PC-9 (cell line): ENCODE results near the gene MICAL2. TPM values are rescaled to one million over a fixed set of nuclear protein-coding genes. Genes with fewer than 3 reads are reported as not detected.

Experiments used
- BruUV-seq: library from RNA; stranded (reverse); fragments of 400-500 nt; replicated peaks from 2 replicates; lab custom pipeline; 2021; lab: Mats Ljungman, UMichigan
- CTCF ChIA-PET: fragments of 300-600 bp; sonication (Branson Sonifier 250); formaldehyde crosslinking; loops from one replicate; lab custom pipeline; 2022; ENCODE audit warnings: antibody characterized with exemption; lab: Charles Lee
- POLR2A ChIA-PET: fragments of 300-600 bp; sonication (Branson Sonifier 250); formaldehyde crosslinking; loops from one replicate; lab custom pipeline; 2022; ENCODE audit warnings: antibody characterized with exemption; ENCODE audit not compliant: unreplicated experiment; lab: Charles Lee
- DNase-seq, 2 experiments: peaks; one replicate each; pipeline versions ENCODE4 v3.0.0 to v3.0.0-alpha.2; 2015 to 2022; ENCODE audit warnings: mixed read lengths in 1 of 2
- H2AFZ ChIP-seq: fragments of 200-600 bp; sonication (generic); 2 replicates; pipeline ENCODE4 v1.8.1; 2017; ENCODE audit warnings: antibody characterized with exemption
- H3F3A ChIP-seq: fragments of 200-600 bp; sonication (generic); 2 replicates; pipeline ENCODE4 v1.8.1; 2017; ENCODE audit warnings: antibody characterized with exemption, mild to moderate bottlenecking, low read depth; ENCODE audit not compliant: insufficient read depth
- H3K27ac ChIP-seq: fragments of 200-600 bp; sonication (generic); 2 replicates; pipeline ENCODE4 v1.6.1; 2016; ENCODE audit warnings: mixed run types
- H3K27me3 ChIP-seq: fragments of 200-600 bp; sonication (generic); 2 replicates; pipeline ENCODE4 v1.6.1; 2016; ENCODE audit warnings: low read depth, mixed run types; ENCODE audit not compliant: insufficient read depth
- H3K36me3 ChIP-seq: fragments of 200-600 bp; sonication (generic); 2 replicates; pipeline ENCODE4 v1.6.1; 2016; ENCODE audit warnings: low read depth, mixed run types
- H3K4me1 ChIP-seq: fragments of 200-600 bp; sonication (generic); replicated peaks from 2 replicates; pipeline ENCODE4 v1.6.1; 2016; ENCODE audit warnings: mixed run types; ENCODE audit not compliant: insufficient read depth
- H3K4me2 ChIP-seq: fragments of 200-600 bp; sonication (generic); 2 replicates; pipeline ENCODE4 v1.6.1; 2017; ENCODE audit warnings: mixed run types
- H3K4me3 ChIP-seq: fragments of 200-600 bp; sonication (generic); 2 replicates; pipeline ENCODE4 v1.6.1; 2016; ENCODE audit warnings: mixed run types
- H3K79me2 ChIP-seq: fragments of 200-600 bp; sonication (generic); 2 replicates; pipeline ENCODE4 v1.6.1; 2017; ENCODE audit warnings: low read depth, mixed run types
- H3K9me2 ChIP-seq: fragments of 200-600 bp; sonication (generic); 2 replicates; pipeline ENCODE4 v1.8.1; 2017; ENCODE audit warnings: mild to moderate bottlenecking; ENCODE audit not compliant: insufficient read depth
- H3K9me3 ChIP-seq: fragments of 200-600 bp; sonication (generic); 2 replicates; pipeline ENCODE4 v1.8.1; 2016; ENCODE audit warnings: low read depth; ENCODE audit not compliant: insufficient read depth
- H4K20me1 ChIP-seq: fragments of 200-600 bp; sonication (generic); 2 replicates; pipeline ENCODE4 v1.8.1; 2017; ENCODE audit not compliant: insufficient read depth
- EZH2 ChIP-seq: fragments of 200-600 bp; sonication (generic); IDR thresholded peaks from 2 replicates; pipeline ENCODE4 v1.8.0; 2017; ENCODE audit warnings: antibody characterized with exemption, low read depth
- intact Hi-C: fragments of 100-400 bp; cut with micrococcal nuclease; formaldehyde crosslinking; loops from one replicate; pipeline ENCODE4 v1.10.0; 2022; ENCODE audit not compliant: unreplicated experiment
- total RNA-seq: library from RNA; stranded (reverse); gene quantifications from 2 replicates; pipeline ENCODE4 v1.2.3, GENCODE V29; 2021
- TF ChIP-seq, protein P1 (sequence below): fragments of 200-600 bp; sonication (generic); conservative IDR thresholded peaks from 2 replicates; pipeline ENCODE4 v1.6.1; 2017; ENCODE audit warnings: mixed run types, antibody characterized with exemption, mild to moderate bottlenecking, moderate library complexity

MICAL2 gene
- total RNA-seq, 1 experiment from 2014 or later, result 32.4 TPM

GRCh38 chr11:12167061-12168000 is 56.9 kb downstream of the MICAL2 start:
- H2AFZ ChIP-seq, result peak overlapping the region; percentile 29; the same call in 1 of the 2 replicates
- peak; percentile 64 to 95 for DNase-seq
- peaks cover 5% of the 10 kb centered on the region; the same call in 1 of the 2 replicates for H3K36me3 ChIP-seq
- BruUV-seq, result TSS peak; percentile 95
- H3K9me3 ChIP-seq, result no peaks in the 10 kb centered on the region
- no peaks in the 10 kb centered on the region for H3K27me3 ChIP-seq
- peak overlapping the region; percentile 71 for H3K4me2 ChIP-seq
- H3K79me2 ChIP-seq, result peaks cover 24% of the 10 kb centered on the region
- intact Hi-C loops, result loop anchor here (2.0 to 10.0 kb wide), 2 partner anchors 15 to 57 kb away; no protein-coding TSS in a partner anchor
- peaks cover 69% of the 10 kb centered on the region for H3K4me1 ChIP-seq
- no peaks in the 10 kb centered on the region for H4K20me1 ChIP-seq
- peak overlapping the region; percentile 95 for H3K27ac ChIP-seq
- H3F3A ChIP-seq, result peaks cover 53% of the 10 kb centered on the region
- ChIA-PET POLR2A (interaction anchor here (0.7 to 0.9 kb wide), 2 partner anchors 9 to 11 kb away, joined by 4 to 9 read pairs; no protein-coding TSS in a partner anchor), CTCF (no interaction called here)
- H3K9me2 ChIP-seq, result no peaks in the 10 kb centered on the region
- peak overlapping the region; percentile 34; the same call in 1 of the 2 replicates for H3K4me3 ChIP-seq
- TF ChIP-seq, protein P1, sequence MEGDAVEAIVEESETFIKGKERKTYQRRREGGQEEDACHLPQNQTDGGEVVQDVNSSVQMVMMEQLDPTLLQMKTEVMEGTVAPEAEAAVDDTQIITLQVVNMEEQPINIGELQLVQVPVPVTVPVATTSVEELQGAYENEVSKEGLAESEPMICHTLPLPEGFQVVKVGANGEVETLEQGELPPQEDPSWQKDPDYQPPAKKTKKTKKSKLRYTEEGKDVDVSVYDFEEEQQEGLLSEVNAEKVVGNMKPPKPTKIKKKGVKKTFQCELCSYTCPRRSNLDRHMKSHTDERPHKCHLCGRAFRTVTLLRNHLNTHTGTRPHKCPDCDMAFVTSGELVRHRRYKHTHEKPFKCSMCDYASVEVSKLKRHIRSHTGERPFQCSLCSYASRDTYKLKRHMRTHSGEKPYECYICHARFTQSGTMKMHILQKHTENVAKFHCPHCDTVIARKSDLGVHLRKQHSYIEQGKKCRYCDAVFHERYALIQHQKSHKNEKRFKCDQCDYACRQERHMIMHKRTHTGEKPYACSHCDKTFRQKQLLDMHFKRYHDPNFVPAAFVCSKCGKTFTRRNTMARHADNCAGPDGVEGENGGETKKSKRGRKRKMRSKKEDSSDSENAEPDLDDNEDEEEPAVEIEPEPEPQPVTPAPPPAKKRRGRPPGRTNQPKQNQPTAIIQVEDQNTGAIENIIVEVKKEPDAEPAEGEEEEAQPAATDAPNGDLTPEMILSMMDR, result no peak
- no peak for TF ChIP-seq EZH2

- Histone ChIP-seq H3F3A (peaks cover 51% of the 10 kb centered on the region), H3K4me2 (peak overlapping the region; percentile 71), H3K9me3 (no peaks in the 10 kb centered on the region), H4K20me1 (no peaks in the 10 kb centered on the region), H3K79me2 (peaks cover 25% of the 10 kb centered on the region), H3K4me3 (no peak overlapping the region), H3K4me1 (peaks cover 68% of the 10 kb centered on the region), H3K9me2 (no peaks in the 10 kb centered on the region), H3K27me3 (no peaks in the 10 kb centered on the region), H3K27ac (peak overlapping the region; percentile 95), H2AFZ (no peak overlapping the region), H3K36me3 (peaks cover 5% of the 10 kb centered on the region; the same call in 1 of the 2 replicates)
- BruUV-seq, result no TSS peak
- POLR2A ChIA-PET, result no interaction called here
- intact Hi-C loops, result loop anchor here (10.0 kb wide), 1 partner anchor 57 kb away; no protein-coding TSS in a partner anchor
- TF ChIP-seq EZH2, result no peak
- TF ChIP-seq, protein P1, result no peak
- CTCF ChIA-PET, result no interaction called here
- no peak for DNase-seq
These were observed 57.7 kb downstream of the MICAL2 start for GRCh38 chr11:12168114-12168513.

DNA sequence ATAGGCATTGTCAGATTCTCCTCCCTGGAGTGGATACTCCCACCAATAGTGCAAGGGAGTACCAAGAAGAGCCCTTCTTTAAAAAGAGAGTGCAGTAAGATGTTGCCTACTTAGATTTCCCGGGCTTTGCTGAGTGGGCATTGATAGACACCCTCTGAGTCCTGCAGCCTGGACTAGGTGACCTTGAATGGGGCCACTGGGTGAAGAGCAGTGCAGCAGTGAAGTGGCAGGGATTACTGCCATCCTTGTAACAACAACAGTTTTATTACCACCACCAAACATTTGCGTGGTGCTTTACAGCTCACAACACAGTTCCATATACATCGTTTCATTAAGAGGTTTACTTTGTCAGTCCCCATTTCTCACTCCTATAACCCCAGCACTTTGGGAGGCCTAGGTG is 59.4 kb downstream of the MICAL2 start:
- Histone ChIP-seq H3K9me3 (no peaks in the 10 kb centered on the region), H2AFZ (no peak overlapping the region), H3K4me2 (no peak overlapping the region), H4K20me1 (no peaks in the 10 kb centered on the region), H3K36me3 (peaks cover 9% of the 10 kb centered on the region; the same call in 1 of the 2 replicates), H3K79me2 (peaks cover 28% of the 10 kb centered on the region), H3K27me3 (no peaks in the 10 kb centered on the region), H3F3A (peaks cover 44% of the 10 kb centered on the region), H3K4me1 (peaks cover 68% of the 10 kb centered on the region), H3K9me2 (no peaks in the 10 kb centered on the region), H3K4me3 (no peak overlapping the region), H3K27ac (no peak overlapping the region)
- POLR2A ChIA-PET, result no interaction called here
- no TSS peak for BruUV-seq
- TF ChIP-seq, protein P1, result no peak
- no peak for TF ChIP-seq EZH2
- DNase-seq, result no peak
- CTCF ChIA-PET, result no interaction called here
- intact Hi-C loops, result loop anchor here (10.0 kb wide), 1 partner anchor 55 kb away; no protein-coding TSS in a partner anchor
